GM18502 (cell line): Measurements from ENCODE around the gene AOPEP.
"Not testable (repeated sequence)": the region's sequence is repeated elsewhere in the genome, so short reads cannot be mapped to it uniquely, and the experiment has no call there.

Experiments used
- ATAC-seq: cut with Tn5 transposase; IDR thresholded peaks from one replicate; pipeline ENCODE4 v1.9.1; 2021; ENCODE audit warnings: mild to moderate bottlenecking; ENCODE audit not compliant: unreplicated experiment, poor library complexity

Gene AOPEP

DNA sequence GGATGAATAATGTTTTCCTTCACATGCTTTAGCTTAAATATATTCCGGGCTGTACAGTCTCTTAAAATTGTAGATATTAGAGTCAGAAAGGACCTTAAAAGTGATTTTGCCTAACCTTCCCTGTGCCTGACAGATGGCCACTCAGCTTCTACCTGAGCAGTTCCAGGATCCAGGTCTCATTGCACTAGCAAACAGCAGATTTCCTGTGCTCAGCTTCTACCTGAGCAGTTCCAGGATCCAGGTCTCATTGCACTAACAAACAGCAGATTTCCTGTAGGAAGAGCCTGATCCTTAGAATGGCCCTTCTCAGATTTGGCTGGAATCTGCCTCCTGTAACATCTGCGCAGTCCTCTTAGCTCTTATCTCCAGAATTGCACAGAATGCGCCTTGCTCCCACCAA, 219.8 kb downstream of the AOPEP start:
- ATAC-seq = no peak

DNA sequence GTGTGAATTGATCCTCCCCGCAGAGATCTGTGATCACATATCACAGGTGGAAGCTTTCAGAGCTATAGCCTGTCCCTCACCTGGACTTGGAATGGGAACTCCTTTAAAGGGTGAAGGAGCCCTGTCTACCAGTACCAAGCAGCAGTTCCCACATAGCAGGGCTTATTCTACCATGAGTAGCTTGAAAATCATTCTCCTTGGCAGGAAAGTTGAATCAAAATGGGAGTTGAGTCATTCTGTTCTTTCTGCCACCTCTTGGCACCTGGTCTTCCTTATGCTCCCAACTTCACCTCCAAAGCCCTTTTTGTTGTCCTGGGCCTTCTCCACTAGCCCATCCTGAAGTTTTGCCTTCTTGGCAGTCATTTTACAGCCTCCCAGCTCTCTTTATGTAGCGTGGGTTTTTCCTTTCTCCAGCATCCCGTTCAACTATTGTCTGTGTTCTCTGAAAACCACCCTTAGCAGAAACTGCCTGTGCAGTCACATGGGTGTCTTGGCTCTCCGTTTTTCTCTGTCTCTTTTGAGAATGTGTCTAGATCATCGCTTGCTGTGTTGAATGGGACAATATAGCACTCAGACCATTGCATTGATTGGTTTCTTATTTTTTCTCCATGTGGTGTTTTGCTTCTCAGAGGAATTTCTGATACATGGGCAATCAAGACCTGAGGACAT, 222.2 kb downstream of the AOPEP start:
- no peak for ATAC-seq

DNA sequence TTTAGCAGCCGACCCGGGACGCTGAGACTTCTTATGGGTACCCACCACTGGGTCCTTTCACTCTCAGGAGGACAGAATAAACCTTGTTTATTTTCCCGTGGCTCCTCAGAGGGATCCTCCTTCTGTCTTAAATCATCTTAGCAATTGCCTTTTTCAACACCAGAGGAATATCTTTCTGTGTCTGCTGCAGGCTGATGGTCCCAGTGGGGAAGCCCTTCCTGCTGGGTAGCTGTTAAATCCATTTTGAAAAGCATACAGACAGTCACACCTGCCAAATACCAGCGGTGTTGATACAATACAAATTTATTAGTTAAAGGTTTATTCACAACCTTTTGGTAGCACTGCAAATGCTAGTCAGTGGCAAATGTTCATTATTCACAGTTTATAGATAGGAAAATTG, 222.9 kb downstream of the AOPEP start:
- ATAC-seq = no peak

DNA sequence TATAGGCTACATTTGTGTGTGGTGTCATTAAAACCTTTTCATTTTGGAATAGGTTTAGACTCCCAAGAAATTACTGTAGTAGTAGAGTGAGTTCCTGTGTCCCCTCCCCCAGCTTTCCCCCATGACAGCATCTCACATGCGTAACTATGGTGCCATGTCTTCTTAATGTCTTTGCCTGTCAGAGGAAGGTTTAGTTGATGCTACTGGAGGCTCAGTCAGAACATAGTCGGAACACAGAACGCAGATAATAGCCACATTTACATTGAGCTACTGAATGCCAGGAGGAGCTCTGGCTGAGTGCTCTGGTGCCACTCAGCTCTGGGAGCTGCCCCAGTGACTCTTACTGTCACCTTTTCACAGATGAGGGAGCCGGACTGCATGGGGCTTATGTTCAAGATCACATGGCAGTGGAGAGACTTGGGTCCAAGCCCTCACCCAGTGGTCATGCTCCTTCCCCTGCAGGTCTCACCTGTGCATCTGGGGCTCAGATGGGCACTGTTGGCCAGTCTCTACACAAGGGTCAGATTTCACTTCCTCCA, 223.6 kb downstream of the AOPEP start:
- ATAC-seq = no peak

DNA sequence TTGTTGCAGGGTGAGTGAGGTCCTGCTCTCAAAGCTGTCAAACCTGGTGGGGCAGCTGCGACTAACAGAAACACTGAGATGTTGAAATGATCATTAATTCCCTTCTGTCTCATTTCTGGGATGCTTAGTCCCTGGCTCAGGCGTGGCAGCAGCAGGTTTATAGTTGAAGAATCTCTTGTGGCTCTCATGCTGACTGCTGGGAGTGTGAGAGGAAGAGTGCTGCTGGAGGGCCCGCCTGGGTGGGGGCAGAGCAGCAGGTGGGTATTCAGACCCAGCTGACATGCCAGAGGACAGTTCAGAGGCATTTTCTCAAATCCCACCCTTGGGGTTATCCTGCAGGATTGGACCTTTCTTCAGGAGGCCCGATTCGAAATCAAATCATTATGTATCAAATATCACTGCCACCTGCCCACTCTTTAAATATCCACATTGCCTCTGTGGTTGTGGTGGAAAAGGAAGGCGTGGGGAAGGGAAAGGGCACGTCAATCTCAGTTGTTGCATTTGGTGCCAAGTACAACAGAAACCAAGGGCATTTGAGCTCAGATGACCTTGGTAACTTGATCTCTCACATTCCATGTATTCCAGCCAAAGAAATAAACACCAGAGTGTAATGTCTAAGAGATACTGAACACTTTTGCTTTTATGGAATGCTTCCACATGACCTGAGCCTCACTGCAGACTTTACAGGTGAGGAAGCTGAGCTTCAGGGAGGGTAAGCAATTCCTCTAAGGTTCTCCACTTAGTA, 224.3 kb downstream of the AOPEP start:
- ATAC-seq = no peak

GRCh38 chr9:94951324-94952135, 225.0 kb downstream of the AOPEP start:
- ATAC-seq = no peak

- ATAC-seq = peak; percentile 71
These were observed 226.3 kb downstream of the AOPEP start for GRCh38 chr9:94952565-94953373.

GRCh38 chr9:94956731-94957130, 230.2 kb downstream of the AOPEP start:
- ATAC-seq = no peak

GRCh38 chr9:94960964-94961363, 234.5 kb downstream of the AOPEP start:
- ATAC-seq = no peak

- no peak for ATAC-seq
These were observed 235.4 kb downstream of the AOPEP start for GRCh38 chr9:94961870-94962269.

GRCh38 chr9:94965631-94966030, 239.1 kb downstream of the AOPEP start:
- not testable (repeated sequence) for ATAC-seq

DNA sequence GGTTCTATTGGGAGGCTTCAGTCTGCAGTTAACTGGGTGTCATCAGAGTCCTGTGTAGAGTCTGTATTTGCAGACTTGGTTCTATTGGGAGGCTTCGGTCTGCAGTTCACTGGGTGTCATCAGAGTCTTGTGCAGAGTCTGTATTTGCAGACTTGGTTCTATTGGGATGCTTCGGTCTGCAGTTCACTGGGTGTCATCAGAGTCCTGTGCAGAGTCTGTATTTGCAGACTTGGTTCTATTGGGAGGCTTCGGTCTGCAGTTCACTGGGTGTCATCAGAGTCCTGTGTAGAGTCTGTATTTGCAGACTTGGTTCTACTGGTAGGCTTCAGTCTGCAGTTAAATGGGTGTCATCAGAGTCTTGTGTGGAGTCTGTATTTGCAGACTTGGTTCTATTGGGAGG, 239.5 kb downstream of the AOPEP start:
- ATAC-seq = not testable (repeated sequence)

GRCh38 chr9:94967482-94967881, 241.0 kb downstream of the AOPEP start:
- no peak for ATAC-seq

DNA sequence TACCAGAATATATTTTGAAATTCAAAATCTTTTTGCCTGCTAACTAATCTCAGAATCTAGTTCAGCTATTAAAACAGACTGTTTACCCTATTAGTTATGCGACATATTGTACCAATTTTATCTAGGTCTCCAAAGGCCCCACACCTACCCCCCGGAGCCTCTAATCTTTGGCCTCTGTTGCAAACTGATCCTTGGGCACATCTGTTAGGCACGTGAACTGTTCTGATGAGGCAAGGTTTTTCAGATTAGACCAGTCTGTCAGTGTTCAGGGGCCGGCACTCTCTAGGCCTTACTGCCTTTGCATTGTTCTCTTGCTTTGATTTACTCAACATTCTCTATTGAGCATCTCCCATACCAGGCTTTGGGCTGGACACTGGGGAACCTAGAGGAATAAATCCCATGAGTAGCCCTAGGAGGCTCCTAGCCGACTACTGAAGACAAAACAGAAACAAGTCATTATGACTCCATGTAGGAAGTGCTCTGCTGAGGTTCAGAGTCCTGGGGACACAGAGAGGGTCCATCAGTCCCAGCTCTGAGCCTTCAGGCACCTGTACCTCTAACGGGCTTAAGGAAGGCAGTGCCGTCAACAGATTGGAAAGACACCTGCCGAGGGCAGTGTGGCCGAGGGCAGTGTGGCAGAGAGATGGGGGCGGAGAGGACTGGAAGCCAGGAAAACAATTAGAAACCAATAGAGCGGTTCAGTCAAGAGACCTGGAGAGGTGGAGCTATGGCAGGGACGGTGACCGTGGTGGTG, 245.1 kb downstream of the AOPEP start:
- ATAC-seq = no peak

- ATAC-seq = no peak
These were observed 247.0 kb downstream of the AOPEP start for GRCh38 chr9:94973451-94973941.

GRCh38 chr9:94974154-94974879, 247.8 kb downstream of the AOPEP start:
- ATAC-seq = no peak

- no peak for ATAC-seq
These were observed 249.0 kb downstream of the AOPEP start for GRCh38 chr9:94975480-94975879.

GRCh38 chr9:94976077-94976476, 249.6 kb downstream of the AOPEP start:
- no peak for ATAC-seq

- no peak for ATAC-seq
These were observed 250.9 kb downstream of the AOPEP start for GRCh38 chr9:94977416-94977815.
